Cardiac fibroblast (primary cell): ENCODE data around the gene ZSCAN5C.

Experiments
- DNase-seq, 2 donors: peaks; one replicate each; pipeline versions ENCODE4 v3.0.0 to v3.0.0-alpha.2; 2010; ENCODE audit warnings: low read depth in 2 of 2
- H3K4me3 ChIP-seq, 2 donors: replicated peaks in 1 of 2; 1 replicate in 1 of 2; 2 replicates in 1 of 2; pipeline ENCODE4 v1.5.1; 2011; ENCODE audit warnings: low read depth in 2 of 2, low read length in 2 of 2, mild to moderate bottlenecking in 2 of 2, moderate library complexity in 1 of 2
- CTCF ChIP-seq: IDR thresholded peaks from one replicate; pipeline ENCODE4 v1.5.1; 2011; ENCODE audit warnings: low read depth, mild to moderate bottlenecking, low read length, inconsistent platforms

Gene ZSCAN5C

GRCh38 chr19:56159622-56160271, 42.3 kb upstream of the ZSCAN5C start:
- TF ChIP-seq CTCF, result no peak
- DNase-seq, result no peak
- H3K4me3 ChIP-seq, result no peak overlapping the region

GRCh38 chr19:56161534-56161933, 40.5 kb upstream of the ZSCAN5C start:
- H3K4me3 ChIP-seq, result no peak overlapping the region
- no peak for TF ChIP-seq CTCF
- DNase-seq, result no peak

GRCh38 chr19:56162258-56162657, 39.8 kb upstream of the ZSCAN5C start:
- DNase-seq, result peak; percentile 33 to 53
- no peak overlapping the region for H3K4me3 ChIP-seq
- TF ChIP-seq CTCF, result no peak

GRCh38 chr19:56163097-56163496, 39.0 kb upstream of the ZSCAN5C start:
- no peak overlapping the region for H3K4me3 ChIP-seq
- no peak for DNase-seq
- no peak for TF ChIP-seq CTCF

- no peak for TF ChIP-seq CTCF
- H3K4me3 ChIP-seq, result no peak overlapping the region
- peak in 1 of 2 donors; percentile 11 for DNase-seq
Observed at GRCh38 chr19:56167064-56167578, 35.0 kb upstream of the ZSCAN5C start.

- no peak for TF ChIP-seq CTCF
- H3K4me3 ChIP-seq, result no peak overlapping the region
- peak in 1 of 2 donors; percentile 72 for DNase-seq
Observed at GRCh38 chr19:56170261-56170660, 31.8 kb upstream of the ZSCAN5C start.

GRCh38 chr19:56174086-56174485, 28.0 kb upstream of the ZSCAN5C start:
- no peak for TF ChIP-seq CTCF
- DNase-seq, result no peak
- no peak overlapping the region for H3K4me3 ChIP-seq
